HG02970 (cell line): ENCODE results near the gene NOD1.

ENCODE experiments used
- ATAC-seq: cut with Tn5 transposase; IDR thresholded peaks from one replicate; pipeline ENCODE4 v1.9.1; 2021; ENCODE audit warnings: mild to moderate bottlenecking, moderate library complexity, moderate number of reproducible peaks; ENCODE audit not compliant: unreplicated experiment, low FRiP score

The NOD1 gene

GRCh38 chr7:30379741-30380140 lies 98.8 kb downstream of the NOD1 start:
- no peak for ATAC-seq

GRCh38 chr7:30379131-30379530 lies 99.5 kb downstream of the NOD1 start:
- no peak for ATAC-seq

- ATAC-seq: no peak
These were observed 100.3 kb downstream of the NOD1 start for GRCh38 chr7:30378275-30378674.
